HepG2 (cell line): ENCODE results near the gene NECTIN3. TPM values are rescaled to one million over a fixed set of nuclear protein-coding genes. Genes with fewer than 3 reads are reported as not detected.

ENCODE experiments used
- ATAC-seq: fragments of 200-7000 bp; cut with Tn5 transposase; 3 replicates; pipeline ENCODE4 v1.9.1; 2020; ENCODE audit warnings: mild to moderate bottlenecking, moderate library complexity
- BruUV-seq: library from RNA; stranded (reverse); fragments of 400-500 nt; replicated peaks from 2 replicates; lab custom pipeline; 2021; lab: Mats Ljungman, UMichigan
- CTCF ChIA-PET: fragments of 300-600 bp; formaldehyde crosslinking; extraction: SDS; loops from one replicate; lab custom pipeline; 2021; ENCODE audit warnings: low total read pairs, inconsistent platforms, low intra/inter-chr PET ratio; lab: Yijun Ruan, JAX
- POLR2A ChIA-PET: fragments of 350-600 bp; sonication (Branson Sonifier 250); formaldehyde crosslinking; loops from one replicate; lab custom pipeline; 2020; ENCODE audit warnings: antibody characterized with exemption, inconsistent platforms; lab: Yijun Ruan, JAX
- DNase-seq: peaks from one replicate; pipeline ENCODE4 v3.0.0-alpha.2; 2015; ENCODE audit warnings: low spot score
- FAIRE-seq: peaks from 3 replicates; lab custom pipeline; 2011; peaks lifted over from hg19 to GRCh38; lab: Jason Lieb, UNC
- H2AFZ ChIP-seq: one replicate; pipeline ENCODE4 v1.6.1; 2011; ENCODE audit warnings: low read length, inconsistent platforms
- H3K27ac ChIP-seq: fragments of 300-600 bp; 3 replicates; pipeline ENCODE4 v1.8.0; 2011; ENCODE audit warnings: mixed run types, mild to moderate bottlenecking, mixed read lengths, low read length, inconsistent platforms; ENCODE audit not compliant: insufficient read depth; ENCODE audit errors: extremely low read length
- H3K27me3 ChIP-seq, 2 experiments: fragments of 200-600 bp in 1 of 2; 2 replicates in 1 of 2; 3 replicates in 1 of 2; pipeline versions ENCODE4 v1.6.0 to v1.8.0; 2011; ENCODE audit warnings: low read length in 2 of 2, mild to moderate bottlenecking in 2 of 2, moderate library complexity in 2 of 2, inconsistent platforms in 1 of 2; ENCODE audit not compliant: insufficient read depth in 2 of 2, control insufficient read depth in 1 of 2
- H3K36me3 ChIP-seq, 2 experiments: fragments of 200-600 bp in 1 of 2; replicated peaks in 1 of 2; 2 replicates in 1 of 2; 3 replicates in 1 of 2; pipeline versions ENCODE4 v1.5.1 to v1.8.0; 2011; ENCODE audit warnings: low read length in 2 of 2, inconsistent platforms in 1 of 2; ENCODE audit not compliant: insufficient read depth in 2 of 2, control insufficient read depth in 1 of 2
- H3K4me1 ChIP-seq: 2 replicates; pipeline ENCODE4 v1.5.1; 2012; ENCODE audit warnings: low read length, inconsistent platforms; ENCODE audit not compliant: insufficient read depth
- H3K4me2 ChIP-seq: 2 replicates; pipeline ENCODE4 v1.6.0; 2011; ENCODE audit warnings: low read depth, low read length, inconsistent platforms
- H3K4me3 ChIP-seq, 3 experiments: fragments of 200-600 bp in 1 of 3; sonication (generic), shearing (Covaris generic) in 1 of 3; replicated peaks in 1 of 3; 2 replicates each; pipeline ENCODE4 v1.5.1; 2011 to 2016; ENCODE audit warnings: low read length in 3 of 3, inconsistent platforms in 2 of 3, low read depth in 2 of 3, mild to moderate bottlenecking in 2 of 3, control low read depth in 1 of 3, mixed read lengths in 1 of 3; ENCODE audit not compliant: insufficient read depth in 1 of 3
- H3K79me2 ChIP-seq: one replicate; pipeline ENCODE4 v1.6.1; 2011; ENCODE audit warnings: low read length, inconsistent platforms; ENCODE audit not compliant: insufficient read depth
- H3K9ac ChIP-seq: 2 replicates; pipeline ENCODE4 v1.6.0; 2011; ENCODE audit warnings: mild to moderate bottlenecking, low read depth, low read length, inconsistent platforms; ENCODE audit not compliant: insufficient read depth
- H3K9me3 ChIP-seq: 2 replicates; pipeline ENCODE4 v1.5.1; 2012; ENCODE audit warnings: mild to moderate bottlenecking, low read length
- H4K20me1 ChIP-seq: 2 replicates; pipeline ENCODE4 v1.6.0; 2011; ENCODE audit warnings: inconsistent platforms, mild to moderate bottlenecking, low read length, moderate library complexity; ENCODE audit not compliant: insufficient read depth
- HNRNPK ChIP-seq: fragments of 200-400 bp; formaldehyde crosslinking; IDR thresholded peaks from 2 replicates; pipeline ENCODE4 v1.6.1; 2018; ENCODE audit warnings: low read length, low read depth, moderate library complexity, mild to moderate bottlenecking; ENCODE audit not compliant: poor library complexity, severe bottlenecking
- KDM3A ChIP-seq: IDR thresholded peaks from 2 replicates; pipeline ENCODE4 v1.6.1; 2018; ENCODE audit warnings: low read depth, missing compliant biosample characterization
- MAFG ChIP-seq: sonication (generic); formaldehyde crosslinking; IDR thresholded peaks from 2 replicates; pipeline ENCODE4 v1.5.1; 2020; ENCODE audit warnings: mild to moderate bottlenecking, missing genetic modification reagents
- NAIF1 ChIP-seq: sonication (generic); formaldehyde crosslinking; IDR thresholded peaks from 2 replicates; pipeline ENCODE4 v1.5.0; 2020; ENCODE audit warnings: mild to moderate bottlenecking, missing genetic modification reagents, borderline replicate concordance
- PHF8 ChIP-seq: sonication (generic); formaldehyde crosslinking; IDR thresholded peaks from 2 replicates; pipeline ENCODE4 v1.5.0; 2020; ENCODE audit warnings: missing genetic modification reagents
- REXO4 ChIP-seq: sonication (generic); formaldehyde crosslinking; IDR thresholded peaks from 2 replicates; pipeline ENCODE4 v1.8.0; 2022; ENCODE audit warnings: missing genetic modification reagents, mild to moderate bottlenecking, borderline replicate concordance
- SIX1 ChIP-seq: sonication (generic); formaldehyde crosslinking; IDR thresholded peaks from 2 replicates; pipeline ENCODE4 v1.4.0; 2020; ENCODE audit warnings: missing genetic modification reagents, borderline replicate concordance
- SNAI1 ChIP-seq: sonication (generic); formaldehyde crosslinking; IDR thresholded peaks from 2 replicates; pipeline ENCODE4 v1.5.0; 2020; ENCODE audit warnings: mild to moderate bottlenecking, missing genetic modification reagents, borderline replicate concordance
- TFAP4 ChIP-seq: sonication (generic); IDR thresholded peaks from 2 replicates; pipeline ENCODE4 v1.6.1; 2016; ENCODE audit warnings: low read depth, borderline replicate concordance
- YEATS2 ChIP-seq: sonication (generic); formaldehyde crosslinking; IDR thresholded peaks from 2 replicates; pipeline ENCODE4 v1.4.0; 2020; ENCODE audit warnings: missing genetic modification reagents, borderline replicate concordance
- ZNF160 ChIP-seq: sonication (generic); formaldehyde crosslinking; IDR thresholded peaks from 2 replicates; pipeline ENCODE4 v1.8.0; 2022; ENCODE audit warnings: mild to moderate bottlenecking, inconsistent platforms, missing genetic modification reagents
- ZNF749 ChIP-seq: sonication (generic); formaldehyde crosslinking; IDR thresholded peaks from 2 replicates; pipeline ENCODE4 v1.8.0; 2022; ENCODE audit warnings: mild to moderate bottlenecking, missing genetic modification reagents, moderate library complexity, borderline replicate concordance
- ZNF781 ChIP-seq: sonication (generic); formaldehyde crosslinking; IDR thresholded peaks from 2 replicates; pipeline ENCODE4 v1.5.1; 2020; ENCODE audit warnings: borderline replicate concordance, mild to moderate bottlenecking, missing genetic modification reagents; ENCODE audit errors: not compliant biosample characterization
- in situ Hi-C: cut with HindIII; loops from 2 replicates; pipeline ENCODE4 v1.10.0; 2017; ENCODE audit warnings: low pct_unique_long_range_greater_than_20kb; ENCODE audit not compliant: extremely low pct_ligation_motif_present
- intact Hi-C: fragments of 100-400 bp; cut with micrococcal nuclease; formaldehyde crosslinking; loops from one replicate; pipeline ENCODE4 v1.10.0; 2022; ENCODE audit not compliant: unreplicated experiment
- polyA plus RNA-seq, 8 experiments: library from polyadenylated mRNA; depleted of rRNA in 3 of 8; stranded (reverse) in 7 of 8; unstranded in 1 of 8; fragments of >200 nt; fragmentation: Illumina TruSeq in 4 of 8; extraction: Trizol in 4 of 8; gene quantifications; 2 replicates each; pipeline versions ENCODE4 v1.2.1 to v1.2.3, GENCODE V29; 2011 to 2016; ENCODE audit warnings: low read depth in 4 of 8, missing spikeins in 1 of 8, mixed read lengths in 1 of 8; ENCODE audit not compliant: insufficient read depth in 1 of 8
- total RNA-seq, 5 experiments: library from RNA; depleted of rRNA; stranded (reverse); fragments of >200 nt; fragmentation: Illumina TruSeq; extraction: Trizol; gene quantifications; 2 replicates each; pipeline ENCODE4 v1.2.3, GENCODE V29; 2016; ENCODE audit warnings: low read depth in 1 of 5

NECTIN3 gene
- total and polyA plus RNA-seq, 2 of the 13 experiments (the other 11 are each of a cell fraction or from before 2014, with no cell fraction given), result 10.4 to 45.1 TPM

DNA sequence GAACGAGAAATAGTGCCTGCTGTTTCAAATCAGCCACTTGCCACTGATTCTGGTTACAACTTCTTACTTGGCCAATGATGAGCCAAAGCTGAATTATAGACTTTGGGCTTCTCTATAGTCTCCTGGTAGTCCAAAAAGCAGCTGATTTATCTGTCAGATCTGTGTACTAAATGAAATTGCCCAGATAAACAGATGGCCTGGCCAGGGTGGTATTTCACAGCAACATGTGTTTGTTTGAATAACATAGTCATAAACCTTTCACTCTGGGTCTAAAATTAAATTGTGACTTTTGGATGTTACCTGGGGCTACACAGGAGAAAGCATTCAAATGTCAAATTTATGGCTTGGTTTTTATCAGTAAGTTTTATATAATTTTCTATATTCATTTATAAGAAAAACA lies 147.0 kb downstream of the NECTIN3 start (continued):
- TF ChIP-seq ZNF781 (CRISPR knock-in tag) (no peak), NAIF1 (CRISPR knock-in tag) (no peak), SIX1 (CRISPR knock-in tag) (no peak), HNRNPK (no peak), KDM3A (CRISPR knock-in tag) (no peak), YEATS2 (CRISPR knock-in tag) (no peak), SNAI1 (CRISPR knock-in tag) (no peak), MAFG (CRISPR knock-in tag) (no peak)
- TF ChIP-seq, all 625 proteins: peak for 0

- CTCF ChIA-PET, result no interaction called here
- Histone ChIP-seq H3K4me3 (no peak overlapping the region), H3K4me1 (no peaks in the 10 kb centered on the region), H3K4me2 (no peak overlapping the region), H2AFZ (no peak overlapping the region), H3K27me3 (no peaks in the 10 kb centered on the region), H3K9me3 (no peaks in the 10 kb centered on the region), H3K9ac (no peak overlapping the region), H4K20me1 (no peaks in the 10 kb centered on the region), H3K79me2 (no peaks in the 10 kb centered on the region), H3K27ac (no peak overlapping the region), H3K36me3 (no peaks in the 10 kb centered on the region)
- no TSS peak for BruUV-seq
- DNase-seq (no peak), ATAC-seq (no peak), FAIRE-seq (no peak)
- in situ Hi-C loops (no loop called here), intact Hi-C loops (no loop called here)
- no peak for TF ChIP-seq PHF8 (CRISPR knock-in tag)
- TF ChIP-seq TFAP4, result no peak
- TF ChIP-seq ZNF160 (CRISPR knock-in tag), result no peak
- no peak for TF ChIP-seq REXO4 (CRISPR knock-in tag)
- no peak for TF ChIP-seq ZNF749 (CRISPR knock-in tag)
- POLR2A ChIA-PET, result no interaction called here
These were observed 155.6 kb downstream of the NECTIN3 start for GRCh38 chr3:111227216-111227615.
